ENCODE results near the gene PRSS56.

DNA sequence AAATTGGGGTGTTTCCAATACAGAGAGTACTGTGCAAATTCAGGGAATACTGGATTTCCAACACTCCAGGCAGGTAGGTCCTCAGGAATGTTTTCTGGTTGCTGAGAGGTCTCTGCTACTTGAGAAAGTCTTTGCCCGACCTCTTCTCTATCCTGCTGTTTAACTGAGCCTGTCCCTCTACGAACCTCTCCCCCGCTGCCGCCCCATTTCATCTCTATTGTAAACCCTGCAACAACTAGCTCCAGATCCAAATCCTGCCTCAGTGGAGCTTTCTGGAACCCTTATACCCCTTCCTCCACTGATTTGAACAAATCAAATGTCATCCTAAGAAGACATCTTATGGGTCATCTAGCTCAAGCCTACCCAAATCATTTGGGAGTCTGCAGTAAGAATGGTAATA, 31.6 kb downstream of the PRSS56 start:
- TF ChIP-seq, protein P1, sequence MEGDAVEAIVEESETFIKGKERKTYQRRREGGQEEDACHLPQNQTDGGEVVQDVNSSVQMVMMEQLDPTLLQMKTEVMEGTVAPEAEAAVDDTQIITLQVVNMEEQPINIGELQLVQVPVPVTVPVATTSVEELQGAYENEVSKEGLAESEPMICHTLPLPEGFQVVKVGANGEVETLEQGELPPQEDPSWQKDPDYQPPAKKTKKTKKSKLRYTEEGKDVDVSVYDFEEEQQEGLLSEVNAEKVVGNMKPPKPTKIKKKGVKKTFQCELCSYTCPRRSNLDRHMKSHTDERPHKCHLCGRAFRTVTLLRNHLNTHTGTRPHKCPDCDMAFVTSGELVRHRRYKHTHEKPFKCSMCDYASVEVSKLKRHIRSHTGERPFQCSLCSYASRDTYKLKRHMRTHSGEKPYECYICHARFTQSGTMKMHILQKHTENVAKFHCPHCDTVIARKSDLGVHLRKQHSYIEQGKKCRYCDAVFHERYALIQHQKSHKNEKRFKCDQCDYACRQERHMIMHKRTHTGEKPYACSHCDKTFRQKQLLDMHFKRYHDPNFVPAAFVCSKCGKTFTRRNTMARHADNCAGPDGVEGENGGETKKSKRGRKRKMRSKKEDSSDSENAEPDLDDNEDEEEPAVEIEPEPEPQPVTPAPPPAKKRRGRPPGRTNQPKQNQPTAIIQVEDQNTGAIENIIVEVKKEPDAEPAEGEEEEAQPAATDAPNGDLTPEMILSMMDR (conservative IDR thresholded peaks at IDR 0.05 in 1 of 2, IDR thresholded peaks at IDR 0.05 in 1 of 2; ENCODE audit: low read depth in 1 of 2, low read length in 2 of 2), result no peak
- no peak for TF ChIP-seq EZH2 (IDR thresholded peaks at IDR 0.05; ENCODE audit: low read length, missing control alignments)

All from fibroblast of lung (primary cell).